HG03064 (cell line): ENCODE data around the gene JAK1.
"Not testable (repeated sequence)": the region's sequence is repeated elsewhere in the genome, so short reads cannot be mapped to it uniquely, and the experiment has no call there.

Experiments
- ATAC-seq: cut with Tn5 transposase; IDR thresholded peaks from one replicate; pipeline ENCODE4 v1.9.1; 2021; ENCODE audit warnings: low read depth; ENCODE audit not compliant: unreplicated experiment

The JAK1 gene

GRCh38 chr1:64966158-64966971, at the start of gene JAK1:
JAK1 (minus strand) TSS chr1:64966549; CDS start chr1:64886264, 80,285 bp downstream.
- ATAC-seq: peak; percentile 82

DNA sequence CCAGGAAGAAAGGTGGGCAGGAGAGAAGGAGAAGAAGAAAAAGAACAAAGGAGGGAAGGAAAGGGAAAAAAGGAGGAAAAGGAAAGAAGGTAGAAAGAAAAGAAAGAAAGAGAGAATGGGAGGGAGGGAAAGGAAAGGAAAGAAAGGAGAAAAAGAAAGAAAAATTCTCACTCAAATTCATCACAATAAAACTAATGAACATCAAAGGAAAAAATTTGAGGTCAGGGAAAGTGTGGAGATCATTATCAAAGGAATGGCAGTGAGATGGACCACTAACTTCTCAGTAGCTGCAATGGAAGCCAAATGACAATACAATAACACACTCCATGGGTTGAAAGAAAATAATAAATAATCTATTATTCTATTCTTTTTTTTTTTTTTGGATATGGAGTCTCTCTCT, 48.0 kb upstream of the JAK1 start:
- no peak for ATAC-seq

DNA sequence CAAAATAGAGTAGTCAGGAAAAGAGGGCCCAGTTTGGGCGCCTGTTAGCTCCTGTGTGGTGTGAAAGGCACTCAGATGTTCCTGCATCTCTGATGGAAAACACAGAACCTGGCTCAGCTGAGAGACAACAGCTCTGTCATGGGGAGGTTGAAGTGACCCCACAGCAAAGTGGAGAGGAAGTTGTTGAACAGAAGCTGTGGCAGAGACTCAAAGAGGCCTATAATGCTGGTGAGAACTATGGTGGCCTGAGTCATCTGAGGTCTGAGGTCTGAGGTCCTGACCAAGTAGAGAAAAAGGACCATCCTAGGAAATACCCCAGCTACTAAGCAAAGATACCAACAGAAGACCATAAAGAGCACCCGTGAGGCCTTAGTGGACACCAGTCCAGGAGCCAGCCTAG, 45.6 kb upstream of the JAK1 start:
- no peak for ATAC-seq

DNA sequence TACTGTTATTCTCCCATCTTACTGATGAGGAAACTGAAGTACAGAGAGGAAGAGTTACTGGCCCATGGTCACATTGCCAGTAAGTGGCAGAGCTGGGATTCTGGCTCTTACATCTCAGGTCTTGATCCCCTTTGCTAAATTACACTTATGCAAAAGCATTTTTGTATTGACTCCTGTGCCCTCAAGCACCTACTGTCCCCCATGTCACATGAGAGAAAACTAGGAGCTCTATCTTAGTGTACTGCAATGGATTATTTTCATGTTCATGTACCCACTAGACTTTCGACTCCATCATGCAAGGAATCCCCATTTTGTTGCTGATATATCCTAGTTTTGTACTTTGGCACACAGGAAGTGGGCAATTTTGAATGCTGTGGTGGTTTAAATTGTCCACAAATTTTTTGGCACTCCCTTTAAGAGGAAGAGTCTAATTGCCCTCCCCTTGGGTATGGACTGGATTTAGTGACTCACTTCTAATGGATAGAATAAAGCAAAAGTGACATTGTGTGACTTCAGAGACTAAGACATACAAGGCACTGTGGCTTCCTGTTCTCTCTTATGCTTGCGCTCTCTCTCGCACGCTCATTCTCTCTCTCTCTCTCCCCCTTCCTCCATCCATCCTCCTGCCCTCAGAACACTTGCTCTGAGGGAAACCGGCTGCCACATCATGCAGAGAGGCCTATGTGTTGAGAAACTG, 43.5 kb upstream of the JAK1 start:
- no peak for ATAC-seq

GRCh38 chr1:65009176-65009575, 42.8 kb upstream of the JAK1 start:
- ATAC-seq: no peak

- no peak for ATAC-seq
Observed at GRCh38 chr1:65006806-65007205, 40.5 kb upstream of the JAK1 start.

DNA sequence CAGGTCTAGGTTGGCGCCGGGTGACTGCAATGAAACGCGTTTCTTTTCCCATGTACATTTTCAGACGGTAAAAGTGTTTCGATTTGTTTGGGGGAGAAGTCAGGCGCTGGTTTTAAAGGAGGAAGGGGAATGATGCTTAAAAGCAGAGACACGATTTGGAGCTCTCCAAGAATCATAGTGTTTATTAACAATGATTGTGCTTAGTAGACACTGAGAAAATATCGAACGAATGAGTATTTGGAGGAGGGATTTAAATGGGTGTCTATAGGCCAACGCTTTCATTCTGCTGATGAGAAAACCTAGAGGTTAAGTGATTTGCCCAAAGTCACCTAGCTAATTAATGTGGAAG, 36.9 kb upstream of the JAK1 start:
- no peak for ATAC-seq

- ATAC-seq: peak; percentile 65
Observed at GRCh38 chr1:65002508-65003315, 36.4 kb upstream of the JAK1 start.

- ATAC-seq: no peak
Observed at GRCh38 chr1:65002156-65002507, 35.8 kb upstream of the JAK1 start.

DNA sequence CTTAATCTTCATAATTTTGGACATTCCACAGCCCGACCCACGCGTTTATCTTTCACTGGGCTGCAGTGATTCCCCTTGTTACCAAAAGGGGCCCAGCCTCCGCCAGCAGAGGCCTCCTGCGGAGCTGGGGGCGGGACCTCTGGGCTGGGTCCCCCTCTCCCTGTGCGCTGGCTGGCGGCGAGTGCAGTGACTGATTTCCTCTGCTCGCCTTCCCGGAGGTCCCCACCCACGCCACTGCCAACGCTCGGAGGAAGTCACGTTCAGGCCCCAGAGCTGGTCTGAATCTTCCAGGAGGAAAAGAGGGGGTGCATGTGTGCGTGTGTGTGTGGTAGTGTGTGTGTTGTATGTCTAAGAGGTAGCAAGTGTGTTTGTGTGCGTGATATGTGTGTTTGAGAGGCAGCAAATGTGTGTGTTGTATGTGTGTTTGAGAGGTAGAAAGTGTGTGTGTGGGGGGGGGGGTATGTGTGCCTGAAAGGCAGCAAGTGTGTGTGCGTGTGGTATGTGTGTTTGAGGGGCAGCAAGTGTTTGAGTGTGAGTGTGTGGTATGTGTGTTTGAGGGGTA, 35.0 kb upstream of the JAK1 start:
- no peak for ATAC-seq

- not testable (repeated sequence) for ATAC-seq
Observed at GRCh38 chr1:64998425-64998948, 32.1 kb upstream of the JAK1 start.

- no peak for ATAC-seq
Observed at GRCh38 chr1:64996541-64997257, 30.4 kb upstream of the JAK1 start.

DNA sequence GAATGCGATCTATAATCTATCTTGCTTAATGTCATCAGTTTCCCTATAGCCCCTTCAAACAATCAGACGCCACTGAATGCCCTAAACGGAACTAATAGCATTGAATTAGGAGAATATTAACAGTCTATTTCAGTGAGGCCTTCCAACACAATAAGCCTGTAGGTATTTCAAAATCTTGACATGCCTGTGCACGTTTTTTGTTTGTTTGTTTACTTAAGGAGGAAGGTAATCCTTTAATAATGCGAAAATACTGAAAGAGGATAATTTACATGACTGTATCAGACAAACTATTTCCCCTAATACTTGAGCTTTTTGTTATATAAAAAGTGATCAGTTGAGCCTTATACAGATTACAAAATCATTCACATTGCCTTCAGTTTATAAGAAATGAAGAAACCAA, 29.0 kb upstream of the JAK1 start:
- ATAC-seq: no peak

DNA sequence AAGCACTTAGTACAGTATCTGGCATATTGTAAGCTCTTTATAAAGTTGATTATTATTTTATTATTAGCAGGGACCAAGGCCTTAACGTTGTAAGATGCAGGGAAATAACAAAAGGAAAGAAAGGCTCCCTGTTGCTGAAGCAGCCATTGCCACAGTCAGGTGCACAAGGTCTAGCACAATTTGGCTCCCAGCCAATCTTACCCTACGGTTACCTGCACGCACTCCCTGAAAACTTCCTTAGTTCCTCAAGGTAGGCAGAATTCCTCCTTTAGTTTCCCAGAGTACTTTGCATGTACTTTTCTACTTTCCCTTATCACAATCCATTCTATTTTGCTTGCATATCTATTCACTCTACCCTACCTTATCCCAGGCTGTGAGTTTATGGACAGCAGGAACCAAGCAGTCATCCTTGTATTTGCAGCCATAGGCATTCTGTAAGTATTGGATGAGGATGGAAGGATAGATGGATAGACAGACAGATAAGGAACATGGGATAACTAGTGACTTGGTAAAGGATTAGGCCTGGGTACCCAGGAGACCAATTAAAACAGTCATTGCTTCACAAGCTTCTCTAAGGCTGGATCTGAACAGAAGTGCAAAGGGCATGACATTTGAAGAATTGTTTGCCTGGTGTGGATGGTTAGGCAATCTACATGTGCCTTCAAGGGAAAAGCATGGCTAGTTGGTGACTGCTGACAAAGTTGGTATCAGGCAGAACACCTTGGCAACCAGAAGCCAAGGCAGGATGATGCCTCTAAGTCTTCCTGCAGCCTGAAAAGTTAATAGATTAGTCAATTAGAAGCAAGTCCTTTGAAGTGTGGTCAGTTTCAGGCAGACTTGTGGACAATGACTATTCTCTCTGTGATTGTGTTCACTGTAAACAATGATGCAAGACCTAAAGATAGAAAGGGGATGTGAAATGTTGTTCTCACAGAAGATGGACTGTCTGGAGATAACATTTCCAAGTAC, 20.8 kb upstream of the JAK1 start:
- peak; percentile 93 for ATAC-seq

DNA sequence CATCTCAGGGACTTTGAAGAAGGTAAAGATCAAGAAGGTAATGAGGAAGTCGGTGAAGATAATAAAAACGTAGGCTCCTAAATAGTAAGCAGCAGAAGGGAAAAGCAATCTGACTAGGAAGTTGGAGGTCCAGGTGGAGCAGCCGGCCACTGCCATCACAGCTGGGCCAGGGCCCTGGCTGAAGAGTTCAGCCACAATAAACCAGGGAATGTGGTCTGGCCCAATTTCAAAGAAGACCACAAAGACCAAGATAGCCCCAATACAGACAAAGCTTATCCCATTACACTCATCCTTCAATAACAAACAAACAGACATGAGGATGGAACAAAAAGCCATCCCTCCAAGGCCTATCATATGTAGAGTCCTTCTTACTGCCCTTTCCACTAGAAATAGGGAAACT, 18.4 kb upstream of the JAK1 start:
- no peak for ATAC-seq

- ATAC-seq: no peak
Observed at GRCh38 chr1:64984106-64984505, 17.8 kb upstream of the JAK1 start.

DNA sequence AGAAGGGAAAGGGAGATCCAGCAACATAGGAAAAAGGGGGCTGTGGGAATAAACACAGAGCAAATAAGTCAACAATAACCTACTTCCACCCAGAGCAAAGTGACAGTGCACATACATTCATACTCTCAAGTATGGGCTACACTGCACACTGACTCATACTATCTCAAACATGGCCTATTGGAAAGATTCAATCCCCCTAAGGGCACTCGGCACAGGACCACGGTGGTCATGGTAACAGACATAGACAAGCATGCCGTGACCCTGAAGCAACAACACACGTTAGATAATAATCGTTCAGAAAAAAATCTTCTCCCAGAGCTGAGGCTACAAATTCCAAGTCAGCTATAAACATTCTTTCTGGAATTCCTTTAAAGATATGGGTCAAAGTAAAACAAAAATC, 16.8 kb upstream of the JAK1 start:
- ATAC-seq: no peak

DNA sequence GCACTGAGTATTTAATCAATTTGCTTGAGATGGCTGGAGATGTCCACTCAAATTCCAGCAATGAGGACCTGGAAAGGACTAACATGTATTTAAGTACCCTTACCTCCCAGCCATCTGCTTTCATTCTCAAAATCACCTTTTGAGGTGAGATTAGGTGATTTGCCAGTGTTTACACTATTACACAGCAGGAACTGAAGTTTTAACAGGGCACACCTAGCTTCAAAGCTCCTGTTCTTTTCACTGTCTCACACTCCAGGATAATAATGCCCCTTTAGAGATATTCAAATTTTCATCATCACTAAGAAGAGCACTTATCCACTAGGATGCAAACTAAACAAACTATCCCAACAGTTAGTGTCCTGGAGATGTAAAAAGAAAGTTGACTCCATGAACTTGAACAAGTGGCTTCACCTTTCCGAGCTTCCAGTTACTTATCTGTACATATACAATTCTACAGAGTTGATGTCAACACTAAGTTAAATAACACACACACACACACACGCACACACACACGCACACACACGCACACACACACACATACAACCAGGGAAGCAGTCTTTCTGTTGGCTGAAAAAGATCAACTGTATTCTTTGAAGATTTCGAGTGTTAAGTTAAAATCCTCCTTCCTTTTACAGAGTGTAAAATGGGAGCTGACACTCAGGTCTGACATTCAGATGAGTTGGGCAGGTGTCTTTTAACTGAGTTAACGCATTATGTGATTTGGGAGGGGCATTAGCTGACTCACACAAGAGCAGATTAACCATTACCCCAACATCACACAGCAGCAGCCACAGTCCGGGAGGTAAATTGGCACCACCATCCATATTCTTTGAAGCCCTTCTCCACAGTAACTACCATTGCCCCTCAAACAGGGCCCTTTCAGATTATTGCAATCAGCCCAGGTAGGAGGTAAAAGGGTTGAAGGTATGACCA, 15.5 kb upstream of the JAK1 start:
- ATAC-seq: no peak
